Gastroesophageal sphincter (tissue), 3 donors: ENCODE measurements around the gene LRRC25.

ENCODE experiments used
- CTCF ChIP-seq, 4 experiments: fragments of 200-600 bp in 2 of 4; fragments of 450-650 bp in 2 of 4; sonication (generic) in 1 of 4; IDR thresholded peaks; one replicate each; pipeline ENCODE4 v1.5.1; 2017 to 2019; ENCODE audit warnings: antibody characterized with exemption in 4 of 4, mild to moderate bottlenecking in 2 of 4, moderate library complexity in 2 of 4
- EP300 ChIP-seq: sonication (generic); formaldehyde crosslinking; IDR thresholded peaks from one replicate; pipeline ENCODE4 v1.6.1; 2017; ENCODE audit warnings: antibody characterized with exemption, mild to moderate bottlenecking
- POLR2A ChIP-seq, 2 donors: fragments of 450-650 bp; IDR thresholded peaks; one replicate each; pipeline ENCODE4 v1.6.1; 2017; ENCODE audit warnings: antibody characterized with exemption in 2 of 2, mild to moderate bottlenecking in 2 of 2, moderate library complexity in 1 of 2
- POLR2AphosphoS5 ChIP-seq: sonication (generic); formaldehyde crosslinking; IDR thresholded peaks from one replicate; pipeline ENCODE4 v1.6.1; 2017; ENCODE audit warnings: antibody characterized with exemption

GRCh38 chr19:18379803-18380747, 17.3 kb downstream of the LRRC25 start:
- TF ChIP-seq CTCF (IDR thresholded peaks at IDR 0.05) (no peak), POLR2A (IDR thresholded peaks at IDR 0.05) (no peak), EP300 (no peak), POLR2AphosphoS5 (peak; percentile 12)
